ENCODE data around the gene MAP7. TPM values are rescaled to one million over a fixed set of nuclear protein-coding genes. Genes with fewer than 3 reads are reported as not detected.

The MAP7 gene
- total and polyA plus RNA-seq, 2 experiments from 2014 or later: 0.76 to 0.79 TPM

DNA sequence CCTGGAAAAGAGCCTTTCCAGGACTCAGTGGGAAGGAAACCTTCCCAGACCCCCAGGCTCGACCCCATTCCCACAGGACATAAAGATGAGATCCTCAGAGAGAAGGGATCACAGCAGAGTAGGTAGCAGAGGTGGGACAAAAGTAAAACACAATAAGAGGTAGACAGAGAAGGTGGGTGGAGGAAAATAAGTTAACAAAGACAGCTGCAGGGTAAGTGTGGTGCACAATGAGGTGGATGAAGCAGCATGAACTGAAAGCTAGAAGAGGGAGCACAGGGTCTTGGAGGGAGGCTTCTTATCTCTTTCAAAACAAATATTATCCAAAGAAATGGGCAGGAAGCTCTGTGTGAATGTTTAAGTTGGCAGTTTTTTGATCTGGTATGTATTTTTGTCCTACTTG lies 14.0 kb upstream of the MAP7 start:
- Histone ChIP-seq H4K20me1 (ENCODE audit: insufficient read depth) (no peaks in the 10 kb centered on the region), H3K27me3 (replicated peaks; ENCODE audit: insufficient read depth) (no peaks in the 10 kb centered on the region), H3K9me3 (ENCODE audit: low read depth) (no peaks in the 10 kb centered on the region), H3K27ac (no peak overlapping the region), H3K9ac (no peak overlapping the region), H3K9me2 (ENCODE audit: insufficient read depth) (no peaks in the 10 kb centered on the region), H3K4me2 (ENCODE audit: unreplicated experiment) (no peak overlapping the region), H3F3A (ENCODE audit: insufficient read depth) (no peaks in the 10 kb centered on the region), H3K79me2 (ENCODE audit: insufficient read depth) (no peaks in the 10 kb centered on the region), H2AFZ (no peak overlapping the region), H3K36me3 (ENCODE audit: low read depth) (no peaks in the 10 kb centered on the region), H3K4me1 (ENCODE audit: insufficient read depth) (no peaks in the 10 kb centered on the region), H3K4me3 (no peak overlapping the region)
- no peak for DNase-seq
- TF ChIP-seq EZH2 (IDR thresholded peaks at IDR 0.05; ENCODE audit: insufficient read depth, poor library complexity, severe bottlenecking): no peak
- TF ChIP-seq EZH2phosphoT487 (IDR thresholded peaks at IDR 0.05; ENCODE audit: insufficient read depth, low read depth): no peak
- in situ Hi-C loops (cut with MboI): no loop called here
- WGBS, 2 experiments (ENCODE audit: low coverage in 1 of 2, low lambda C conversion rate in 2 of 2, missing lambda C conversion rate in 2 of 2): 71 to 87% methylated on average over 1 of the region's 1 CpG

DNA sequence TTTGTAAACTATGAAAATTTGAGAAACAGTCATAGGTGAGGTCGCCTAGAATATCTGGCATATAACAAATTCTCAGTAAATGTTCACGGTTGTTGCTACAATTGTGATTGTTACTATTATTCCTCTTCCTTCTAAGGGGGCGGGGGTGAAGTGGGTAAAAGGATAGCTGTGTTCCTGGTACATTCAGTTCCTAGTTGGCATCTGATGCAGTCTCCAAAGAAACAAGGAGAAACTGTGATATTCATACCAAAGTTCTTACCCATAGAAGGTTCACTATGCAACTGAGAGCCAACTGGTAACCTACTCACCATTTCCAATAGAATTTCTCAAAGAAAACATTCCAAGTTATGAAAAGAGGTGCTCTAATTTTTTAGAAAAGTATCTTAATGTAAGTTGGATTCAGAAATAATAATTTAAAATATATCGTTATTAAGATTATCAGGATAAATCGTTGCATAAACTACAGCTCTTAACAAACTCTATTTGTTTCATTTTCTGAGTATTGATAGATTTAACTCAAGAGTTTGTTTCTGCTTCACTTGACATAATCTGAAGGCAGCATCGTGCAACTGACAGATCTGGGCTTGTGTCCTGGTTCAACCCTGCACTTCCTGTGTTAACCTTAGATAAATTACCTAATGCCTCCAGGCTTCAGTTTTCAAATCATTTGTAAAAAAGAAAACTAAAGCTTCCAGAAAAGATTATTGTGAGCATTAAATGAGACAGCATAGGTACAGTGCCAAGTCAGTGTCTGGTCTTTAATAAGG lies 13.3 kb upstream of the MAP7 start:
- Histone ChIP-seq H3K36me3 (ENCODE audit: low read depth) (no peaks in the 10 kb centered on the region), H3K9me2 (ENCODE audit: insufficient read depth) (no peaks in the 10 kb centered on the region), H3F3A (ENCODE audit: insufficient read depth) (no peaks in the 10 kb centered on the region), H3K9ac (no peak overlapping the region), H3K9me3 (ENCODE audit: low read depth) (no peaks in the 10 kb centered on the region), H2AFZ (no peak overlapping the region), H3K4me2 (ENCODE audit: unreplicated experiment) (no peak overlapping the region), H3K79me2 (ENCODE audit: insufficient read depth) (no peaks in the 10 kb centered on the region), H4K20me1 (ENCODE audit: insufficient read depth) (no peaks in the 10 kb centered on the region), H3K4me3 (no peak overlapping the region), H3K27me3 (replicated peaks; ENCODE audit: insufficient read depth) (no peaks in the 10 kb centered on the region), H3K27ac (no peak overlapping the region), H3K4me1 (ENCODE audit: insufficient read depth) (no peaks in the 10 kb centered on the region)
- no peak for DNase-seq
- TF ChIP-seq EZH2phosphoT487 (IDR thresholded peaks at IDR 0.05; ENCODE audit: insufficient read depth, low read depth): no peak
- 86 to 90% methylated on average over 6 of the region's 6 CpGs for WGBS, 2 experiments (ENCODE audit: low coverage in 1 of 2, low lambda C conversion rate in 2 of 2, missing lambda C conversion rate in 2 of 2)
- in situ Hi-C loops (cut with MboI): no loop called here

DNA sequence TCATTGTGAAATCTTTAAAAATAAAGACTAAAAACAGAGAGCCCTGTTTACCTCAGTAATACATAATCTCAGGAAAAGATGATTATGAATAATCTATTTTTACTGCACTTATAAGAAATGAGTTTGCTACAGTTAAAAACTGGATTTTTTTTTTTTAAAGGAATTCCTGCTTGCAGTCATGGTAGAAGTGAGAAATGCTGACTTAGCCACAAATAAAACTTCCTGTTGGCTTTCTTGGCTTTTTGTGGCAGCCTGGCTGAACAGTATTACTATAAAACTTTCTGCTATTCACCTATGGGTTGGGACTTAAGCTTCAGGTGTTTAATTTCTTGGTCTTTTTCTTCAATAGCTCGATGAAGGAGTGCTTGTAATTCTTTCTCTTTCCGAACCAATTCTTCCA lies 12.0 kb upstream of the MAP7 start:
- no peaks in the 10 kb centered on the region for H3K36me3 ChIP-seq (ENCODE audit: low read depth)
- H3K4me1 ChIP-seq (ENCODE audit: insufficient read depth): no peaks in the 10 kb centered on the region
- no peak overlapping the region for H3K27ac ChIP-seq
- no peaks in the 10 kb centered on the region for H3K79me2 ChIP-seq (ENCODE audit: insufficient read depth)
- no peak overlapping the region for H3K9ac ChIP-seq
- no peaks in the 10 kb centered on the region for H4K20me1 ChIP-seq (ENCODE audit: insufficient read depth)
- H3K4me3 ChIP-seq: no peak overlapping the region
- no peak for TF ChIP-seq EZH2phosphoT487 (IDR thresholded peaks at IDR 0.05; ENCODE audit: insufficient read depth, low read depth)
- no peak for TF ChIP-seq EZH2 (IDR thresholded peaks at IDR 0.05; ENCODE audit: insufficient read depth, poor library complexity, severe bottlenecking)
- no peaks in the 10 kb centered on the region for H3K27me3 ChIP-seq (replicated peaks; ENCODE audit: insufficient read depth)
- H3K9me3 ChIP-seq (ENCODE audit: low read depth): no peaks in the 10 kb centered on the region
- in situ Hi-C loops (cut with MboI): no loop called here
- no peak for DNase-seq
- no peaks in the 10 kb centered on the region for H3K9me2 ChIP-seq (ENCODE audit: insufficient read depth)
- H3F3A ChIP-seq (ENCODE audit: insufficient read depth): no peaks in the 10 kb centered on the region
- H2AFZ ChIP-seq: no peak overlapping the region
- 64 to 75% methylated on average over 2 of the region's 2 CpGs for WGBS, 2 experiments (ENCODE audit: low coverage in 1 of 2, low lambda C conversion rate in 2 of 2, missing lambda C conversion rate in 2 of 2)
- no peak overlapping the region for H3K4me2 ChIP-seq (ENCODE audit: unreplicated experiment)

DNA sequence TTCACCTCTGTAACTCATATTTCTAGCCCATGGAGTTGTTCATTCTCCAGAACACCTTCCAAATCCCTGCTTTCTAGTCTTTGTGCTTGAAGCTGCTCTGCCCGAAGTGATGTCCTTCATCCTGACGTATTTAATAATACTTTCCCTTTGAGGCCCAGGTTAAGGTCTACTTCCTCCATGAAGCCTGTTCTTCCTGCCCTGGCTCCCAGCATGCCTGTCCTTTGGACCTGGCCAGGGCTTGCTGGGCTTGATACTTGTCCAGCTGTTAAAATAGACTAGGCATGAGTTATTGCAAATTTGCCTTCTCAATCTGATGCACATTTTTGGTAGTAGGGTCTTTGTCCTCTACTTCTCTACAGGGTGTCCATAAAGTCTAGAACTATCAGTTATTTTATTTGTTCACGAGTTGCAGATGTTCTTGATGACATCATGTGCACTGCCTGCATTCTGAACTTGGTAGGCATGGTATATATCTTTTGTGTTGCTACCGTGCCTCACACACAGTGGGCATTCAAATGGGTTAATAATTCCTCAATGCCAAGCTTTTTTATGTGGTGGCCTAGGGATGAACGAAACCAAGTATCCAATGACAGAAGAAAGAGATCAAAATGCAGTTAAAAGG lies 3.1 kb upstream of the MAP7 start:
- H3K4me2 ChIP-seq (ENCODE audit: unreplicated experiment): no peak overlapping the region
- no peaks in the 10 kb centered on the region for H3K36me3 ChIP-seq (ENCODE audit: low read depth)
- no peak overlapping the region for H3K9ac ChIP-seq
- H3K79me2 ChIP-seq (ENCODE audit: insufficient read depth): no peaks in the 10 kb centered on the region
- in situ Hi-C loops (cut with MboI): no loop called here
- peaks cover 7% of the 10 kb centered on the region; the same call in 1 of the 2 replicates for H3F3A ChIP-seq (ENCODE audit: insufficient read depth)
- DNase-seq: no peak
- TF ChIP-seq EZH2phosphoT487 (IDR thresholded peaks at IDR 0.05; ENCODE audit: insufficient read depth, low read depth) (no peak), EZH2 (IDR thresholded peaks at IDR 0.05; ENCODE audit: insufficient read depth, poor library complexity, severe bottlenecking) (no peak)
- 82 to 85% methylated on average over 5 of the region's 5 CpGs for WGBS, 2 experiments (ENCODE audit: low coverage in 1 of 2, low lambda C conversion rate in 2 of 2, missing lambda C conversion rate in 2 of 2)
- H4K20me1 ChIP-seq (ENCODE audit: insufficient read depth): no peaks in the 10 kb centered on the region
- no peaks in the 10 kb centered on the region for H3K9me3 ChIP-seq (ENCODE audit: low read depth)
- H3K9me2 ChIP-seq (ENCODE audit: insufficient read depth): no peaks in the 10 kb centered on the region
- H3K27ac ChIP-seq: no peak overlapping the region
- H3K4me3 ChIP-seq: no peak overlapping the region
- 0 out of 2 replicates have a peak, but pooled peaks cover 7% of the 10 kb centered on the region for H3K27me3 ChIP-seq (replicated peaks; ENCODE audit: insufficient read depth)
- H3K4me1 ChIP-seq (ENCODE audit: insufficient read depth): no peaks in the 10 kb centered on the region
- no peak overlapping the region for H2AFZ ChIP-seq

Measured in GM23248 (cell line).